H9 (cell line): ENCODE data around the gene LASP1. TPM values are rescaled to one million over a fixed set of nuclear protein-coding genes. Genes with fewer than 3 reads are reported as not detected.

ENCODE experiments used
- DNase-seq: peaks from one replicate; pipeline ENCODE4 v3.0.0-alpha.2; 2017
- H2AFZ ChIP-seq: one replicate; pipeline ENCODE4 v1.6.1; 2013; ENCODE audit warnings: mild to moderate bottlenecking, low read length, control low read depth, moderate library complexity
- H2AK5ac ChIP-seq: 2 replicates; pipeline ENCODE4 v1.6.1; 2013; ENCODE audit warnings: low read length, control low read depth, mixed read lengths; ENCODE audit not compliant: insufficient read length
- H2BK120ac ChIP-seq: one replicate; pipeline ENCODE4 v1.6.1; 2013; ENCODE audit warnings: low read depth, mild to moderate bottlenecking, low read length, control low read depth, inconsistent platforms; ENCODE audit not compliant: poor library complexity, severe bottlenecking
- H2BK12ac ChIP-seq: 2 replicates; pipeline ENCODE4 v1.6.1; 2013; ENCODE audit warnings: low read length, control low read depth, mixed read lengths, low read depth; ENCODE audit not compliant: insufficient read length
- H2BK15ac ChIP-seq: 2 replicates; pipeline ENCODE4 v1.6.1; 2013; ENCODE audit warnings: low read depth, low read length, control low read depth
- H2BK20ac ChIP-seq: one replicate; pipeline ENCODE4 v1.6.1; 2013; ENCODE audit warnings: low read depth, mild to moderate bottlenecking, low read length, control low read depth, inconsistent platforms; ENCODE audit not compliant: poor library complexity, severe bottlenecking
- H2BK5ac ChIP-seq: 2 replicates; pipeline ENCODE4 v1.6.1; 2013; ENCODE audit warnings: low read length, control low read depth, mixed read lengths; ENCODE audit not compliant: insufficient read length
- H3K14ac ChIP-seq: 2 replicates; pipeline ENCODE4 v1.6.1; 2013; ENCODE audit warnings: low read length, control low read depth; ENCODE audit not compliant: insufficient read depth
- H3K18ac ChIP-seq: 2 replicates; pipeline ENCODE4 v1.6.1; 2013; ENCODE audit warnings: low read depth, mild to moderate bottlenecking, mixed read lengths, low read length, control low read depth; ENCODE audit not compliant: insufficient read length
- H3K23ac ChIP-seq: 2 replicates; pipeline ENCODE4 v1.6.1; 2013; ENCODE audit warnings: low read length, control low read depth, mixed read lengths, low read depth; ENCODE audit not compliant: insufficient read length
- H3K23me2 ChIP-seq: 2 replicates; pipeline ENCODE4 v1.6.1; 2013; ENCODE audit warnings: low read depth, mild to moderate bottlenecking, mixed read lengths, low read length, control low read depth; ENCODE audit not compliant: insufficient read length, poor library complexity, severe bottlenecking
- H3K27ac ChIP-seq: 2 replicates; pipeline ENCODE4 v1.5.1; 2013; ENCODE audit warnings: low read length, control low read depth, mixed read lengths, low read depth; ENCODE audit not compliant: insufficient read length
- H3K27me3 ChIP-seq: 2 replicates; pipeline ENCODE4 v1.6.1; 2013; ENCODE audit warnings: low read length, control low read depth, inconsistent platforms; ENCODE audit not compliant: insufficient read depth
- H3K4ac ChIP-seq: 2 replicates; pipeline ENCODE4 v1.6.1; 2013; ENCODE audit warnings: low read depth, mild to moderate bottlenecking, control low read depth, inconsistent platforms, low read length, moderate library complexity
- H3K4me1 ChIP-seq: 2 replicates; pipeline ENCODE4 v1.6.1; 2013; ENCODE audit warnings: low read length, control low read depth, inconsistent platforms; ENCODE audit not compliant: insufficient read depth
- H3K4me2 ChIP-seq: 2 replicates; pipeline ENCODE4 v1.6.1; 2013; ENCODE audit warnings: low read length, control low read depth, mixed read lengths; ENCODE audit not compliant: insufficient read length, insufficient read depth
- H3K56ac ChIP-seq: 2 replicates; pipeline ENCODE4 v1.6.1; 2013; ENCODE audit warnings: low read depth, mild to moderate bottlenecking, mixed read lengths, low read length, control low read depth; ENCODE audit not compliant: insufficient read length
- H3K79me1 ChIP-seq: 2 replicates; pipeline ENCODE4 v1.6.1; 2013; ENCODE audit warnings: low read depth, mild to moderate bottlenecking, moderate library complexity, low read length, control low read depth, inconsistent platforms; ENCODE audit not compliant: insufficient read depth, poor library complexity, severe bottlenecking
- H3K79me2 ChIP-seq: 2 replicates; pipeline ENCODE4 v1.6.1; 2013; ENCODE audit warnings: low read length, control low read depth, inconsistent platforms; ENCODE audit not compliant: insufficient read depth
- H3K9ac ChIP-seq: 2 replicates; pipeline ENCODE4 v1.6.1; 2013; ENCODE audit warnings: low read length, control low read depth, mixed read lengths; ENCODE audit not compliant: insufficient read length; ENCODE audit errors: extremely low read depth
- H3K9me3 ChIP-seq: one replicate; pipeline ENCODE4 v1.6.1; 2013; ENCODE audit warnings: low read depth, low read length, inconsistent platforms; ENCODE audit not compliant: control insufficient read depth
- H3T11ph ChIP-seq: one replicate; pipeline ENCODE4 v1.6.1; 2013; ENCODE audit warnings: mild to moderate bottlenecking, low read length, control low read depth, inconsistent platforms
- H4K20me1 ChIP-seq: one replicate; pipeline ENCODE4 v1.6.1; 2013; ENCODE audit not compliant: control insufficient read depth, insufficient read length, insufficient read depth
- H4K5ac ChIP-seq: 2 replicates; pipeline ENCODE4 v1.6.1; 2013; ENCODE audit warnings: low read depth, mild to moderate bottlenecking, mixed read lengths, low read length, control low read depth; ENCODE audit not compliant: insufficient read length
- H4K8ac ChIP-seq: replicated peaks from 2 replicates; pipeline ENCODE4 v1.6.1; 2013; ENCODE audit warnings: low read length, control low read depth, mixed read lengths, low read depth; ENCODE audit not compliant: insufficient read length
- H4K91ac ChIP-seq: 2 replicates; pipeline ENCODE4 v1.6.1; 2013; ENCODE audit warnings: low read depth, mild to moderate bottlenecking, moderate library complexity, mixed read lengths, low read length, control low read depth; ENCODE audit not compliant: insufficient read length
- H3K27ac Mint-ChIP-seq, 3 experiments: 2 replicates in 2 of 3; 3 replicates in 1 of 3; pipeline ENCODE4 v1.8.0; 2020 to 2021; ENCODE audit warnings: mixed read lengths in 3 of 3, mild to moderate bottlenecking in 1 of 3, moderate library complexity in 1 of 3
- H3K27me3 Mint-ChIP-seq: 2 replicates; pipeline ENCODE4 v1.8.0; 2021; ENCODE audit warnings: low read depth, mild to moderate bottlenecking, moderate library complexity, mixed read lengths
- H3K36me3 Mint-ChIP-seq, 3 experiments: 2 replicates in 2 of 3; 3 replicates in 1 of 3; pipeline ENCODE4 v1.8.0; 2020 to 2021; ENCODE audit warnings: low read depth in 3 of 3, mixed read lengths in 3 of 3; ENCODE audit not compliant: insufficient read depth in 1 of 3
- H3K4me1 Mint-ChIP-seq, 2 experiments: 2 replicates each; pipeline ENCODE4 v1.8.0; 2020; ENCODE audit warnings: mixed read lengths in 2 of 2
- H3K4me3 Mint-ChIP-seq, 2 experiments: 2 replicates in 1 of 2; 3 replicates in 1 of 2; pipeline ENCODE4 v1.8.0; 2020 to 2021; ENCODE audit warnings: mild to moderate bottlenecking in 2 of 2, mixed read lengths in 2 of 2, moderate library complexity in 1 of 2
- H3K9me3 Mint-ChIP-seq, 2 experiments: 2 replicates in 1 of 2; 3 replicates in 1 of 2; pipeline ENCODE4 v1.8.0; 2020; ENCODE audit warnings: mild to moderate bottlenecking in 2 of 2, mixed read lengths in 2 of 2, moderate library complexity in 1 of 2
- CTCF ChIP-seq: fragments of 200-600 bp; sonication (generic); conservative IDR thresholded peaks from 3 replicates; pipeline ENCODE4 v1.8.0; 2021; ENCODE audit warnings: antibody characterized with exemption, mild to moderate bottlenecking
- WGBS: extraction: QIAGEN DNeasy Blood & Tissue Kit; methylation state at CpG from one replicate; pipeline ENCODE4 v1.1.7; 2013; ENCODE audit warnings: missing lambda C conversion rate, low lambda C conversion rate, mixed read lengths; ENCODE audit not compliant: insufficient read length; ENCODE audit errors: extremely low coverage; 5-methylcytosine and 5-hydroxymethylcytosine counted together
- total RNA-seq: library from RNA; stranded (reverse); gene quantifications from 2 replicates; pipeline ENCODE4 v1.2.1, GENCODE V29; 2021

LASP1 gene
- total RNA-seq, 1 experiment from 2014 or later = 121 TPM

- H2AFZ ChIP-seq = no peak overlapping the region
- no peak overlapping the region for H3K4me3 Mint-ChIP-seq
- H3K27me3 Mint-ChIP-seq = no peaks in the 10 kb centered on the region
- H3K36me3 Mint-ChIP-seq = peaks cover 2 to 49% (median 37%) of the 10 kb centered on the region in 3 experiments; a peak in 5 of 7 replicates
- H4K91ac ChIP-seq = no peak overlapping the region
- H3K4ac ChIP-seq = no peak overlapping the region
- no peak overlapping the region for H2AK5ac ChIP-seq
- H3K9me3 ChIP-seq = no peaks in the 10 kb centered on the region
- H3K27ac Mint-ChIP-seq = no peak overlapping the region; a peak in 1 of 7 replicates
- no peaks in the 10 kb centered on the region for H3K27me3 ChIP-seq
- H4K5ac ChIP-seq = no peak overlapping the region
- DNase-seq = no peak
- no peak overlapping the region for H3K9ac ChIP-seq
- H2BK20ac ChIP-seq = no peak overlapping the region
- H3K79me1 ChIP-seq = no peaks in the 10 kb centered on the region
- peaks cover 2% of the 10 kb centered on the region for H4K20me1 ChIP-seq
- no peak overlapping the region for H3T11ph ChIP-seq
- H3K79me2 ChIP-seq = peaks cover 2% of the 10 kb centered on the region; the same call in 1 of the 2 replicates
- no peak overlapping the region for H3K56ac ChIP-seq
- H3K23ac ChIP-seq = no peak overlapping the region
- no peak overlapping the region for H4K8ac ChIP-seq
- no peak for TF ChIP-seq CTCF
- no peak overlapping the region for H3K27ac ChIP-seq
- H2BK12ac ChIP-seq = no peak overlapping the region
- H3K4me1 ChIP-seq = no peaks in the 10 kb centered on the region; the same call in 1 of the 2 replicates
- H2BK5ac ChIP-seq = no peak overlapping the region
- H3K9me3 Mint-ChIP-seq = no peaks in the 10 kb centered on the region
- no peak overlapping the region for H2BK15ac ChIP-seq
- H3K23me2 ChIP-seq = no peaks in the 10 kb centered on the region
- H3K4me1 Mint-ChIP-seq = peaks cover 24 to 36% of the 10 kb centered on the region in 2 experiments
- no peak overlapping the region for H3K14ac ChIP-seq
- no peak overlapping the region for H3K18ac ChIP-seq
- no CpG with 5 or more reads among the region's 9 CpGs for WGBS
- no peak overlapping the region for H3K4me2 ChIP-seq
- H2BK120ac ChIP-seq = no peak overlapping the region
These were observed 19.0 kb downstream of the LASP1 start for GRCh38 chr17:38888842-38889241.
